Measurements from ENCODE around the gene CLRN3. TPM values are rescaled to one million over a fixed set of nuclear protein-coding genes. Genes with fewer than 3 reads are reported as not detected.

The CLRN3 gene
- total and polyA plus RNA-seq, 2 of the 8 experiments (the other 6 are each of a cell fraction or from before 2014, with no cell fraction given) = not detected

- no peak overlapping the region for H4K91ac ChIP-seq (replicated peaks; ENCODE audit: insufficient read length, low read length)
- no peak overlapping the region for H2BK12ac ChIP-seq (ENCODE audit: low read depth, low read length)
- no peak overlapping the region for H2BK15ac ChIP-seq (ENCODE audit: low read length)
- H3K27me3 ChIP-seq (replicated peaks in 1 of 4; ENCODE audit: control insufficient read depth in 3 of 4, extremely low read depth in 1 of 4, insufficient read depth in 3 of 4, low read length in 3 of 4) = no peaks in the 10 kb centered on the region; a peak in 1 of 7 replicates
- H3K23me2 ChIP-seq (ENCODE audit: low read depth, low read length) = no peaks in the 10 kb centered on the region; the same call in 1 of the 2 replicates
- no peaks in the 10 kb centered on the region for H3K79me1 ChIP-seq (ENCODE audit: low read depth, low read length)
- no peak overlapping the region for H3K14ac ChIP-seq (ENCODE audit: insufficient read length)
- CTCF ChIA-PET (ENCODE audit: partially characterized antibody) = interaction anchor here (1.4 kb wide), 1 partner anchor 144 kb away, joined by 4 read pairs; no protein-coding TSS in a partner anchor
- no peaks in the 10 kb centered on the region for H3K79me2 ChIP-seq (ENCODE audit: control insufficient read depth in 1 of 2, insufficient read depth in 2 of 2, low read length in 2 of 2)
- no peaks in the 10 kb centered on the region; a peak in 2 of 4 replicates for H3K9me3 ChIP-seq (ENCODE audit: insufficient read depth in 2 of 2, low read depth in 1 of 2, low read length in 1 of 2)
- H4K8ac ChIP-seq (ENCODE audit: extremely low read depth, insufficient read depth, low read length) = no peak overlapping the region
- no peak overlapping the region for H3K4me3 ChIP-seq (ENCODE audit: extremely low read depth in 1 of 4, insufficient read depth in 2 of 4, low read depth in 3 of 4, low read length in 4 of 4)
- no peak overlapping the region for H2BK120ac ChIP-seq (replicated peaks; ENCODE audit: low read depth, low read length)
- 85% methylated on average over 1 of the region's 1 CpG; no CpG with 5 or more reads in 1 of the 2 experiments for WGBS, 2 experiments (ENCODE audit: extremely low coverage in 1 of 2, insufficient coverage in 1 of 2, insufficient read length in 1 of 2, insufficient replicate concordance in 2 of 2, low coverage in 1 of 2, low lambda C conversion rate in 2 of 2, missing lambda C conversion rate in 1 of 2)
- no peaks in the 10 kb centered on the region for H3K36me3 ChIP-seq (ENCODE audit: control insufficient read depth in 2 of 4, insufficient read depth in 4 of 4, low read length in 3 of 4)
- H3K4me2 ChIP-seq (ENCODE audit: insufficient read depth in 1 of 2, low read depth in 2 of 2, low read length in 2 of 2) = no peak overlapping the region
- H3K9ac ChIP-seq (replicated peaks in 1 of 4; ENCODE audit: extremely low read depth in 1 of 4, low read depth in 3 of 4, low read length in 3 of 4) = no peak overlapping the region
- H2AFZ ChIP-seq (ENCODE audit: low read length) = no peak overlapping the region
- POLR2A ChIA-PET (ENCODE audit: partially characterized antibody) = no interaction called here
- H2BK5ac ChIP-seq (ENCODE audit: low read depth, low read length) = no peak overlapping the region
- H2AK5ac ChIP-seq (ENCODE audit: low read depth, low read length) = no peak overlapping the region
- no peaks in the 10 kb centered on the region for H4K20me1 ChIP-seq (replicated peaks in 1 of 2; ENCODE audit: control insufficient read depth in 1 of 2, insufficient read depth in 2 of 2, low read length in 2 of 2)
- H3K18ac ChIP-seq (ENCODE audit: extremely low read depth, low read length) = no peak overlapping the region
- no peak for FAIRE-seq
- TF ChIP-seq CHD1 (IDR thresholded peaks at IDR 0.05; ENCODE audit: low read depth, low read length) (no peak), RNF2 (IDR thresholded peaks at IDR 0.05; ENCODE audit: borderline replicate concordance, low read depth, low read length, missing control alignments, poor library complexity, severe bottlenecking) (no peak)
- H3K23ac ChIP-seq (ENCODE audit: insufficient read length) = no peak overlapping the region
- H3K27ac ChIP-seq (ENCODE audit: low read depth, low read length) = no peak overlapping the region
- H3K56ac ChIP-seq (replicated peaks; ENCODE audit: insufficient read length, low read depth, low read length) = no peak overlapping the region
- no peak for DNase-seq (ENCODE audit: low read depth in 1 of 2, low spot score in 2 of 2)
- no peaks in the 10 kb centered on the region for H3K4me1 ChIP-seq (replicated peaks in 1 of 4; ENCODE audit: control insufficient read depth in 3 of 4, insufficient read depth in 4 of 4, low read length in 3 of 4)
- H3K4ac ChIP-seq (replicated peaks; ENCODE audit: insufficient read length, low read depth, low read length) = no peak overlapping the region
- H2BK20ac ChIP-seq (ENCODE audit: low read length) = no peak overlapping the region
- H4K5ac ChIP-seq (ENCODE audit: insufficient read length, low read depth, low read length) = no peak overlapping the region
These were observed 24.9 kb downstream of the CLRN3 start for GRCh38 chr10:127867805-127868204.

All from H1 (cell line).